Camera-type eye (tissue), 1 donor: ENCODE results near the gene MACROD2. TPM values are rescaled to one million over a fixed set of nuclear protein-coding genes. Genes with fewer than 3 reads are reported as not detected.

Experiments
- total RNA-seq: library from RNA; depleted of rRNA; stranded (reverse); fragments of >200 nt; gene quantifications from one replicate; pipeline ENCODE4 v1.2.3, GENCODE V29; 2014

Gene MACROD2
- 65.6 TPM for total RNA-seq

DNA sequence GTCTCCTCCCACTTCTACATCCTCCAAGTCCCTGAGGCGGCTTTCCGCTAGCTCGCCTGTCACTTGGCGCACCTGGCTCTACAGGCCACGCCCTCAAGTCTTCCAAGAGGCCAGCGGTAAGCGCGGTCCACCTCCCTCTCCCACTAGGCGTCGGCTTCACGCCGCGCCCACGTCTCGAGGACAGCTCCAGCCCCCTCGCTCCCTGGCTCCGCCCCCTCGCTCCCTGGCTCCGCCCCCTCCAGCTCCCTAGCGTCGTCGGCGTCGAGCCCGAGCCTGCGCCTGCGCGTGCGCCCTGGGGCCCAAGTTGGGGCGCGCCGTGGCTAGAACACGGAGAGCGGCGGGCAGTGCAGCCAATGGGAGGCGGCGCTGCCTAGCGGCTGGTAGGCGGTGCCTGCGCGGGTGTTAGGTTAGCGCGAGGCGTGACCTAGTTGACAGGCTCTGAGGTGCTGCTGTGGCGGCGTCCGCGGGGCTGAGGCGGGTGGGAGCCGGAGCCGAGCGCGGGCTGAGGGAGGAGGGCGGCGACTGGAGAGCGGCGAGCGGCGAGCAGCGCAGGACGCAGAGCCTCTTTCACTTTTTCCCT is at the start of gene MACROD2:
Gene MACROD2, plus strand, starts transcription at position 431 of the 580 bp plus-strand sequence.

DNA sequence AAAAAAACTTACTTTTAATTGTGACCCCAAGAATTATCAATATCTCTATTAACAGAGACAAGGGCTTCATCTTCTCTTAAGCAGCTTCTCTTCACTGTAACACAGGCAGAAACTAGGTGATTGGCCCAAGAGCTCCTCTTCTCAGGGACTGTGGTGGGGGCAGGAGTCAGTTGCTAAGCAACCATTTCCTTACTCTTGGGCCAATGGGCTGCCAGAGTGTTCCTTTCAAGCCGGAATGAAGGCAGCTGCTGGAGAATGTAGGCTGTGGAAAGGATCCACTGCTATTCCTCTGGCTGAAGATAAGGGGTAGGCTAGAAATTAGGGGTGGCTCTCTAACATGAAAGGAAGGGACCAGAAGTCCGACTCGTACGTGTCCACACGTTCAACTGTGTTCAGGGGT is 4.9 kb upstream of the MACROD2 start, which contains the start of gene SEL1L2:
Gene SEL1L2, minus strand, starts transcription at position 150 of the 400 bp plus-strand sequence. Its CDS starts 80 bp downstream, at position 70.

DNA sequence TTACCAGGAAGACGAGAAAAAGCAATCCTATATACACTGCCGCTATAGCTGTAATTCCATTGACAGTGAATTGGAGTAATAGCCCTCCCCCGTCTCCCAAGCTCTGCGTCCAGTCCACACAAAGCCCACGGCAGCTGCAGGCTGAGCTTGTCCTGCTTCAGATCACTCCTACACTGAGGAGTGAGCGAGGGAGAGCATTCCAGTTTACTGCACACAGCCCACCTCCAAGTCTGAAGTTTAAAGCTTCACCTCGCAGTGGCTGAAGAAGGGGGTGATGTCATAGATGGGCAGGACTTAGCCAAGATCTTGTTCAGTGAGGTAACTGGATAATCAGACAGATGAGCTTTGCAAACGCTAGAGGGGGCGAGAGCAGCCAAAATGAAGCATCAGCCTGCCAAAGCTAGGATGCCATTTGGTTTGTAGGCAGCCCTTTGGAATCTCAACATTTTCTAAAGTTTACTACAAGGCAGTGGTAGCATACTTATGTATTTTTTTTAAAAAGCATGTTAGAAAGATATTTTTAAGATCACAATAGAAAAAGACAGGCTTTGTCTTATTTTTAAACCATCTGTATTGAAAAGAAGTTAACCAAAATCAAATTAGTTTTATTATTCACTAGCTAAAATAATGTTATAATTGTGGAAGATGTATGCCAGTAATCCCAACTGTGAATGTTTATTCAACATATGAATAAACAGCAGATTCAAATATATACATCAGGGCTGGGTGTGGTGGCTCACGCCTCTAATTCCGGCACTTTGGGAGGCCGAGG is 342.3 kb downstream of the MACROD2 start, which contains the start of gene FLRT3:
Gene FLRT3, minus strand, starts transcription at position 213 of the 772 bp plus-strand sequence. CDS start 10,106 bp downstream, outside the sequence.

Other genes starting within 250 kb of the MACROD2 start
- gene ESF1, start 210.6 kb upstream of the MACROD2 start, total RNA-seq: 28.8 TPM
- 36.1 TPM for gene NDUFAF5, start 210.5 kb upstream of the MACROD2 start, total RNA-seq
- gene SEL1L2, start 4.9 kb upstream of the MACROD2 start, total RNA-seq: 0.60 TPM